GM13976 (cell line): Measurements from ENCODE around the gene HYAL1.

Experiments used
- DNase-seq: peaks from one replicate; pipeline ENCODE4 v3.0.0; 2012; ENCODE audit warnings: low spot score
- CTCF ChIP-seq: IDR thresholded peaks from 2 replicates; pipeline ENCODE4 v1.5.1; 2012; ENCODE audit warnings: borderline replicate concordance, mild to moderate bottlenecking; ENCODE audit not compliant: insufficient read depth; ENCODE audit errors: extremely low read depth, missing control alignments, control extremely low read depth
- in situ Hi-C: fragments of 300-500 bp; cut with MboI; formaldehyde crosslinking; loops from one replicate; pipeline ENCODE4 v1.12.0; 2022; ENCODE audit warnings: low sequenced_read_pairs, mixed read lengths, inconsistent platforms; ENCODE audit not compliant: unreplicated experiment

HYAL1 gene

GRCh38 chr3:50340147-50340447 lies 36.7 kb upstream of the HYAL1 start:
- TF ChIP-seq CTCF = no peak
- no peak for DNase-seq
- in situ Hi-C loops = no loop called here

GRCh38 chr3:50339485-50340146 lies 36.2 kb upstream of the HYAL1 start:
- in situ Hi-C loops = no loop called here
- no peak for DNase-seq
- no peak for TF ChIP-seq CTCF

GRCh38 chr3:50338965-50339364 lies 35.6 kb upstream of the HYAL1 start:
- in situ Hi-C loops = no loop called here
- DNase-seq = no peak
- TF ChIP-seq CTCF = no peak

GRCh38 chr3:50337175-50337861 lies 33.9 kb upstream of the HYAL1 start:
- TF ChIP-seq CTCF = no peak
- DNase-seq = peak; percentile 99
- in situ Hi-C loops = no loop called here

GRCh38 chr3:50336452-50337174 lies 33.2 kb upstream of the HYAL1 start:
- in situ Hi-C loops = no loop called here

GRCh38 chr3:50334339-50335075 lies 31.1 kb upstream of the HYAL1 start:
- no peak for DNase-seq
- in situ Hi-C loops = no loop called here
- no peak for TF ChIP-seq CTCF

More at GRCh38 chr3:50336452-50337174, 33.2 kb upstream of the HYAL1 start:
- no peak for TF ChIP-seq CTCF
- no peak for DNase-seq
